Bronchial epithelial cell (primary cell): ENCODE data around the gene CHAC2. TPM values are rescaled to one million over a fixed set of nuclear protein-coding genes. Genes with fewer than 3 reads are reported as not detected.
A peak's percentile ranks its signal among the peaks of the same experiment; 100 is the strongest.
"Not testable (repeated sequence)": the region's sequence is repeated elsewhere in the genome, so short reads cannot be mapped to it uniquely, and the experiment has no call there.

ENCODE experiments used
- DNase-seq: peaks from one replicate; pipeline ENCODE4 v3.0.0-alpha.2; 2010; ENCODE audit warnings: low read depth
- FAIRE-seq: peaks from 2 replicates; lab custom pipeline; 2011; peaks lifted over from hg19 to GRCh38; lab: Jason Lieb, UNC
- H3K27me3 ChIP-seq: 2 replicates; pipeline ENCODE4 v1.5.1; 2011; ENCODE audit warnings: low read length; ENCODE audit not compliant: control insufficient read depth, insufficient read depth
- H3K36me3 ChIP-seq: 2 replicates; pipeline ENCODE4 v1.5.1; 2011; ENCODE audit warnings: low read length; ENCODE audit not compliant: control insufficient read depth, insufficient read depth
- H3K4me3 ChIP-seq: 2 replicates; pipeline ENCODE4 v1.5.1; 2011; ENCODE audit warnings: mild to moderate bottlenecking, low read depth, low read length, control low read depth
- total RNA-seq: library from RNA; depleted of rRNA; stranded (reverse); fragments of >200 nt; gene quantifications from 2 replicates; pipeline ENCODE4 v1.2.1, GENCODE V29; 2014
- TF ChIP-seq, protein P1 (sequence below): IDR thresholded peaks from 2 replicates; pipeline ENCODE4 v1.5.1; 2011; ENCODE audit warnings: mild to moderate bottlenecking, moderate library complexity, low read length, control low read depth, inconsistent platforms; ENCODE audit not compliant: insufficient read depth, severe bottlenecking

The CHAC2 gene
- 5.0 and 8.8 TPM in 2 replicates for total RNA-seq

DNA sequence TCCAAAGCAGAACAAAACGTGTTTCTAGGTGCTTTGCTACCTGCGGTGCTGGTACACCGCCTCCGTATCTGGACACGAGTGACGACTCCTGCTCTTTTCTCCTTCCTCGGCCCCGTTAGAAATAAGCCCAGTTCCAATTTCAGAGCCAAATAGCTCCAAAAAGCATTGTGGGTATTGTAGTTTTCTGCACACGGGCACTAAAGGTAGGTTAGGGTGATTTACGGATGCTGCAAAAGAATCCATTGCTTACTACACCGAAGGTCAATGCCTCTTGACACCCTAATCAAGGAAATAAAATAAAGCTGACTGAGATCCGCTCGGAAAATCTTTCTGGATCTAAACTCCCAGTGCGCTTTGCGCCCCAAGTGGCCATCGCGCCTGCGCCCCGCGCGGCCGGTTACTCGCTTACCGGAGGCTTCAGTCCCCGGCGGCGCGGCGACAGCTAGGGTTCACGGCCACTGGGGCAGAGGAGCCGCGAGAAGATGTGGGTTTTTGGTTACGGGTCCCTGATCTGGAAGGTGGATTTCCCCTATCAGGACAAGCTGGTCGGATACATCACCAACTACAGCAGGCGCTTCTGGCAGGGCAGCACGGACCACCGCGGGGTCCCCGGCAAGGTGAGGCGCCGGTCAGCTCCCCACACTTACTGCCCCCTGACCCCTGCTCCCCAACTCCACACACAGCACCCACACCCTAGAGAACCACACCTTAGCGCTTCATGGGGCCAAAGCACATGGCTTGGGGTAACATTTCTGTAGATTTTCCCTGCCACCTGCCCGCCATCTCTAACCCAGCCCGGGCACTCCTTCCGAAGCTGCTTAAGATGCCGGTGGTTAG lies at the start of gene CHAC2:
CHAC2 (plus strand) TSS at position 400 of the 837 bp plus-strand sequence; CDS start at position 483, 83 bp downstream.
- H3K27me3 ChIP-seq: no peaks in the 10 kb centered on the region
- no peaks in the 10 kb centered on the region for H3K36me3 ChIP-seq
- FAIRE-seq (no peak), DNase-seq (peak; percentile 77)
- H3K4me3 ChIP-seq: peak within 1 kb of the TSS; percentile 81
- TF ChIP-seq, protein P1, sequence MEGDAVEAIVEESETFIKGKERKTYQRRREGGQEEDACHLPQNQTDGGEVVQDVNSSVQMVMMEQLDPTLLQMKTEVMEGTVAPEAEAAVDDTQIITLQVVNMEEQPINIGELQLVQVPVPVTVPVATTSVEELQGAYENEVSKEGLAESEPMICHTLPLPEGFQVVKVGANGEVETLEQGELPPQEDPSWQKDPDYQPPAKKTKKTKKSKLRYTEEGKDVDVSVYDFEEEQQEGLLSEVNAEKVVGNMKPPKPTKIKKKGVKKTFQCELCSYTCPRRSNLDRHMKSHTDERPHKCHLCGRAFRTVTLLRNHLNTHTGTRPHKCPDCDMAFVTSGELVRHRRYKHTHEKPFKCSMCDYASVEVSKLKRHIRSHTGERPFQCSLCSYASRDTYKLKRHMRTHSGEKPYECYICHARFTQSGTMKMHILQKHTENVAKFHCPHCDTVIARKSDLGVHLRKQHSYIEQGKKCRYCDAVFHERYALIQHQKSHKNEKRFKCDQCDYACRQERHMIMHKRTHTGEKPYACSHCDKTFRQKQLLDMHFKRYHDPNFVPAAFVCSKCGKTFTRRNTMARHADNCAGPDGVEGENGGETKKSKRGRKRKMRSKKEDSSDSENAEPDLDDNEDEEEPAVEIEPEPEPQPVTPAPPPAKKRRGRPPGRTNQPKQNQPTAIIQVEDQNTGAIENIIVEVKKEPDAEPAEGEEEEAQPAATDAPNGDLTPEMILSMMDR: no peak

DNA sequence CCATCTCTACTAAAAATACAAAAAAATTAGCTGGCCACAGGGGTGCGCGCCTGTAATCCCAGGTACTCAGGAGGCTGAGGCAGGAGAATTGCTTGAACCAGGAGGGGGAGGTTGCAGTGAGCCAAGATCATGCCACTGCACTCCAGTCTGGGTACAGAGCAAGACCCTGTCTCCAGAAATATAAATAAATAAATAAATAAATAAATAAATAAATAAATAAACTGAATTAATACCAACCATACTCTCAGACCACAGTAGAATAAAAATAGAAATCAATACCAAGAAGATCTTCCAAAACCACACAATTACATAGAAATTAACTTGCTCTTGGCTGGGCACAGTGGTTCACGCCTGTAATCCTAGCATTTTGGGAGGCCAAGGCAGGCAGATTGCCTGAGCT lies 46.7 kb upstream of the CHAC2 start:
- DNase-seq, H3K4me3 ChIP-seq, H3K36me3 ChIP-seq, FAIRE-seq, H3K27me3 ChIP-seq: not testable (repeated sequence)

DNA sequence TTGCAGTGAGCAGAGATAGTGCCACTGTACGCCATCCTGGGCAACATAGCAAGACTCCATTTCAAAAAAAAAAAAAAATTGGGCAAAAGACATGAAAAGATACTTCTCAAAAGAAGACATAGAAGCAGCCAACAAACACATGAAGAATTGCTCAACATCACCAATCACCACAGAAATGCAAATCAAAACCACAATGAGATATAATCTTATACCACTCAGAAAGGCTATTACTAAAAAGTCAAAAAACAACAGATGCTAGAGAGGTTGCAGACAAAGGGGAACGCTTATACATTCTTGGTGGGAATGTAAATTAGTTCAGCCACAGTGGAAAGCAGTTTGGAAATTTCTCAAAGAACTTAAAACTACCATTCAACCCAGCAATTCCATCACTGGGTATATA lies 43.1 kb upstream of the CHAC2 start:
- Histone ChIP-seq H3K36me3 (no peaks in the 10 kb centered on the region), H3K27me3 (no peaks in the 10 kb centered on the region), H3K4me3 (no peak overlapping the region)
- no peak for FAIRE-seq
- no peak for DNase-seq
- TF ChIP-seq, protein P1: no peak

DNA sequence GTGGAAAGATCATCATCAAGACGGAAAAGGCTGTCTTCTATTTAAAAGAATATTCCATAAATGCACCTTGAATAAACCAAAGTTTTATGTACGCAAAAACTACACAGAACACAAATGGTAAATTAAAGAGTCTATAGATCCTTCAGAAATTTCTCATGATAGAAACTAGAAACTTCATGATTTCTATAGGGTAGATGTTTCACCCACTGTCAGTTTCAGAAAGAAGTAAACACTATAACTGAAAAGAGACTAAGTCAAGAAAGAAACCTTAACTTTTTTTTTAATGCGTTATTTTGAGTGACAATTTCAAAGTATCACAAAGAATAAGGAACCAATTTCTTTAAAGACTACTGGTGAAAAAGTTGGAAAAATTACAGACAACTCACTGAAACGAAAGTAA lies 41.9 kb upstream of the CHAC2 start:
- FAIRE-seq (no peak), DNase-seq (no peak)
- TF ChIP-seq, protein P1: no peak
- no peaks in the 10 kb centered on the region for H3K27me3 ChIP-seq
- H3K36me3 ChIP-seq: no peaks in the 10 kb centered on the region
- H3K4me3 ChIP-seq: no peak overlapping the region

DNA sequence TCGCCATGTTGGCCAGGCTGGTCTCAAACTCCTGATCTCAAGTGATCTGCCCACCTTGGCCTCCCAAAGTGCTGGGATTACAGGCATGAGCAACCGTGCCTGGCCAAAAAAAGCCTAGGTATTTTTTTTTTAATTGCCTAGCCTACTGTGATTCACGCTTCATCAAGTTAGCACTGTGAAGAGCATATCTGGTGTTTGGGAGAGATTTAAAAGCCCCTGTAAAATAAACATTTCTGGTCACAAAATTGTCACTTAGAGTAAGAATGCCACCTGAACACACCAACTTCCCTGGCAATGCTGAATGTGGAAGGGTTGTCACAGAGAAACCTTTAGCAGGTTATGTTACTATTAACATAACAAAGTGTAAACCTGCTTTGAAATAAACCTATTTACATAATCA lies 39.7 kb upstream of the CHAC2 start:
- Histone ChIP-seq H3K36me3 (no peaks in the 10 kb centered on the region), H3K27me3 (no peaks in the 10 kb centered on the region), H3K4me3 (no peak overlapping the region)
- no peak for DNase-seq
- TF ChIP-seq, protein P1: no peak
- FAIRE-seq: no peak

DNA sequence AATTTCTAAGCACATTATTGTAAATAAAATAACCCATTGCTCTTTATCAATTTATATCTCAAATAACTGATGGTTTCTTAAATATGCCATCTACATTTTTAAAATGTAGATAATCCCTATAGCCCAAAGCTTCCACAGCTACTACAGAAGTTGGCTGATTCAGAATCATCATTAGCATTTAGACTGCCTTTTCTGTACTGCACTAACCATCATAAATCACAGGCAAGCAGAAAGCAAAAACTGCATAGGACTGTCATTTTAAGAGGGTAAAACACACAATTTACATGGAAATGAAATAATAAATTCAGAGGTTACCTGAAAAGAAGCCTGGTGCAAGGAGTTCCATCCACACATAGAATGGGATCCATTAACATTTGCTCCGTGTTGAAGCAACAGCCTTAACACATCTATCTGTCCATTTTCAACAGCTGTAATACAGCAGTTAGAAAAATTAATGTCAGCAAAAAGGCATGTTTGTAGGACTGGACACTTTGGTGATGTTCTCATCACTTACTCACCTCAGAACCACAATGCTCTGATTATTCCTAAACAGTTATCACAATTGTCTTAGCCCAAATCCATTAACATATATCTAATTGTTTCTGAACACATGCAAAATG lies 38.4 kb upstream of the CHAC2 start:
- Histone ChIP-seq H3K4me3 (no peak overlapping the region), H3K27me3 (no peaks in the 10 kb centered on the region), H3K36me3 (no peaks in the 10 kb centered on the region)
- FAIRE-seq (no peak), DNase-seq (no peak)
- TF ChIP-seq, protein P1: no peak
